Measurements from ENCODE around the gene STK4.

DNA sequence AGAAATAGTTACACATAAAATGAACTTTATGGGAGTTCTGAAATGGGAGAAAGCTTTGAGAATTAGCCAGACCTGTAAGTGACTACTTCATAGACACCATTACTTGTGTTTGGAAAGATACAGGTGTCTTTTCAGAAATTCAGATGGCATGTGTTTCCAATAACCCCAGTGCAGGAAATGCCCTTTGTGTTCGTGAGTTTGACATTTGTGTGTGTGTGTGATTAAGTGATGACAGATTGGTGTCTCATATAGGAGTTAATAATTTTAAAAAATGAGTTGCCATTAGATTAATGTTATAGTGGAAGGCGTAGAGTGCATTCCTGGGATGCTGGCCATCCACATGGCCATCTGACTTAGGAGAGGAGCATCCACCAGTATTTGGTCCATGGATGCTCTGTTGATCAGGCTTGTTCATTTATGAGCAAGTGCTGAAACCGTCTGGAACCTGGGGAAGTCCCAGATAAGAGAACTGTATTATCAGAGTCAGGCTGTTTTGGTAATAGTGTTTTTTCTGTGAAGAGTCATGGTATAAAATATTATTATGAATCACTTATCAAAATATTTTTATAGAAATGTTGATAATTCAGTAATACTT lies 3.1 kb downstream of the STK4 start:
- TF ChIP-seq EP300 (IDR thresholded peaks at IDR 0.05; ENCODE audit: borderline replicate concordance in 1 of 2, low read depth in 2 of 2, low read length in 2 of 2) (no peak), CTCF (IDR thresholded peaks at IDR 0.05; ENCODE audit: control extremely low read depth in 1 of 3, insufficient read depth in 1 of 3, low read depth in 1 of 3, low read length in 3 of 3) (no peak), BCL11A (IDR thresholded peaks at IDR 0.05; ENCODE audit: low read depth in 2 of 2, low read length in 2 of 2) (no peak), POLR2AphosphoS5 (IDR thresholded peaks at IDR 0.05; ENCODE audit: low read depth, low read length) (no peak)

Measured in H1 (cell line).